ENCODE data around the gene MPRIP.

The MPRIP gene

DNA sequence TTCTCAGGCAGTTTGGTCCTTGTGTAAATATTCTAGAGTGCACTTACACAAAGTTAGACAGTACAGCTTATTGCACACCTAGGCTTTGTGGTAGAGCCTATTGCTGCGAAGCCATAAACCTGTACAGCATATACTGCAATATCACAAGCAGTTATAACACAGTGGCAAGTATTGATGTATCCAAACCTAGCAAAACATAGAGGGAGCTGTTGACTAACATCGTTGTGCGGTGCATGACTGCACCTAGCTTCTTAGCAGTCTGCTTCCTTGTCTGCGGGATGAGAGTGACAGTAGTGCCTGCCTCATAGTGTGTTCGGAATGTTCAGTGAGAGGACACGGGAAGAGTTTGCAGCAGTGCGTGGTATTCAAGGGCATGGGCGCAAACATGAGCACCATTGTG is 78.9 kb downstream of the MPRIP start:
- in situ Hi-C loops (cut with HindIII; ENCODE audit: low pct_ligation_motif_present, low sequenced_read_pairs) = no loop called here
- no peak for DNase-seq
- H3K36me3 ChIP-seq (replicated peaks) = no peaks in the 10 kb centered on the region
- no peak for TF ChIP-seq CTCF (IDR thresholded peaks at IDR 0.05; ENCODE audit: low read depth, low read length, missing control alignments)
- H3K4me3 ChIP-seq (ENCODE audit: low read depth, low read length) = no peak overlapping the region
- H3K27ac ChIP-seq = no peak overlapping the region
- H3K27me3 ChIP-seq (replicated peaks) = no peaks in the 10 kb centered on the region

- DNase-seq = no peak
- in situ Hi-C loops (cut with HindIII; ENCODE audit: low pct_ligation_motif_present, low sequenced_read_pairs) = no loop called here
- no peak for TF ChIP-seq CTCF (IDR thresholded peaks at IDR 0.05; ENCODE audit: low read depth, low read length, missing control alignments)
- Histone ChIP-seq H3K27ac (no peak overlapping the region), H3K36me3 (replicated peaks) (peaks cover under 1% of the 10 kb centered on the region), H3K4me3 (ENCODE audit: low read depth, low read length) (no peak overlapping the region), H3K27me3 (replicated peaks) (no peaks in the 10 kb centered on the region)
Measured at GRCh38 chr17:17122781-17123483, 80.7 kb downstream of the MPRIP start.

DNA sequence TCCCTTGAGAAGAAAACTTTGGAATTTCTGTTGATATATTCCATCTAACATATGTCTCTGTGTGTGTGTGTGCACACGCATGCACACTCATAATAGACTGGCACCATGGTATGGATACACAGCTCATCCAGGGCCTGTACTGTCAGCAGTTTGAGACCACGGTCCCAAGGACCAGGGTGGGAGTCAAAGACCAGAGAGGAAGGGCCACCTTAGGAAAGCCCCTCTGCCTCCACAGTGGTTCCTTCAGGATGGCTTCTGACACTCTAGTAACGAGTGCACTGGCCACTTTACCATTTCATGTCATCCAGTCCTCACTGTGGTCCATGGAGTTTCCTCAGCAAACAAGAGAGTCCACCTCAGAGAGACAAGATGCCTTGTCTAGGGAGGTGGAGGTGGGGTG is 82.1 kb downstream of the MPRIP start:
- Histone ChIP-seq H3K27ac (no peak overlapping the region), H3K36me3 (replicated peaks) (peaks cover 9% of the 10 kb centered on the region), H3K4me3 (ENCODE audit: low read depth, low read length) (no peak overlapping the region), H3K27me3 (replicated peaks) (no peaks in the 10 kb centered on the region)
- no peak for DNase-seq
- in situ Hi-C loops (cut with HindIII; ENCODE audit: low pct_ligation_motif_present, low sequenced_read_pairs) = no loop called here
- no peak for TF ChIP-seq CTCF (IDR thresholded peaks at IDR 0.05; ENCODE audit: low read depth, low read length, missing control alignments)

GRCh38 chr17:17125136-17126084 is 83.2 kb downstream of the MPRIP start:
- no peak overlapping the region for H3K27ac ChIP-seq
- no peak for TF ChIP-seq CTCF (IDR thresholded peaks at IDR 0.05; ENCODE audit: low read depth, low read length, missing control alignments)

GRCh38 chr17:17126131-17127110 is 84.2 kb downstream of the MPRIP start:
- no peak for DNase-seq

More at GRCh38 chr17:17125136-17126084, 83.2 kb downstream of the MPRIP start:
- Histone ChIP-seq H3K36me3 (replicated peaks) (peaks cover 18% of the 10 kb centered on the region), H3K27me3 (replicated peaks) (no peaks in the 10 kb centered on the region), H3K4me3 (ENCODE audit: low read depth, low read length) (no peak overlapping the region)
- DNase-seq = no peak
- in situ Hi-C loops (cut with HindIII; ENCODE audit: low pct_ligation_motif_present, low sequenced_read_pairs) = no loop called here

More at GRCh38 chr17:17126131-17127110, 84.2 kb downstream of the MPRIP start:
- H3K36me3 ChIP-seq (replicated peaks) = peaks cover 25% of the 10 kb centered on the region
- H3K27ac ChIP-seq = no peak overlapping the region
- no peaks in the 10 kb centered on the region for H3K27me3 ChIP-seq (replicated peaks)
- no peak for TF ChIP-seq CTCF (IDR thresholded peaks at IDR 0.05; ENCODE audit: low read depth, low read length, missing control alignments)
- in situ Hi-C loops (cut with HindIII; ENCODE audit: low pct_ligation_motif_present, low sequenced_read_pairs) = no loop called here
- no peak overlapping the region for H3K4me3 ChIP-seq (ENCODE audit: low read depth, low read length)
